RWPE2 (cell line): ENCODE data around the gene GALNT17.
"Not testable (repeated sequence)": the region's sequence is repeated elsewhere in the genome, so short reads cannot be mapped to it uniquely, and the experiment has no call there.

ENCODE experiments used
- ATAC-seq: fragments of 200-7000 bp; cut with Tn5 transposase; 3 replicates; pipeline ENCODE4 v1.9.1; 2021; ENCODE audit warnings: low read depth
- DNase-seq: peaks from one replicate; pipeline ENCODE4 v3.0.0-alpha.2; 2020; ENCODE audit warnings: low spot score
- H3K27ac ChIP-seq: fragments of 450-650 bp; 2 replicates; pipeline ENCODE4 v1.5.1; 2017; ENCODE audit warnings: mild to moderate bottlenecking; ENCODE audit not compliant: poor library complexity, severe bottlenecking
- H3K27me3 ChIP-seq: fragments of 250-450 bp; sonication (Bioruptor Pico); 2 replicates; pipeline ENCODE4 v1.5.1; 2021; ENCODE audit warnings: mild to moderate bottlenecking, moderate library complexity; ENCODE audit not compliant: insufficient read depth, poor library complexity, severe bottlenecking
- H3K36me3 ChIP-seq: fragments of 250-450 bp; sonication (Bioruptor Pico); 2 replicates; pipeline ENCODE4 v1.5.1; 2020; ENCODE audit warnings: low read depth, mild to moderate bottlenecking, moderate library complexity
- H3K4me1 ChIP-seq: fragments of 250-450 bp; sonication (Bioruptor Pico); 2 replicates; pipeline ENCODE4 v1.5.1; 2021; ENCODE audit warnings: mild to moderate bottlenecking, moderate library complexity; ENCODE audit not compliant: insufficient read depth, poor library complexity, severe bottlenecking
- H3K4me3 ChIP-seq: fragments of 250-450 bp; sonication (Bioruptor Pico); 2 replicates; pipeline ENCODE4 v1.5.1; 2021; ENCODE audit warnings: mild to moderate bottlenecking, moderate library complexity; ENCODE audit not compliant: severe bottlenecking
- H3K9me3 ChIP-seq: fragments of 250-450 bp; sonication (Bioruptor Pico); 2 replicates; pipeline ENCODE4 v1.5.1; 2021; ENCODE audit warnings: mild to moderate bottlenecking, moderate library complexity; ENCODE audit not compliant: severe bottlenecking
- TF ChIP-seq, protein P1 (sequence below): fragments of 450-650 bp; IDR thresholded peaks from one replicate; pipeline ENCODE4 v1.5.1; 2017; ENCODE audit warnings: mild to moderate bottlenecking, moderate library complexity; ENCODE audit not compliant: poor library complexity, severe bottlenecking

The GALNT17 gene

DNA sequence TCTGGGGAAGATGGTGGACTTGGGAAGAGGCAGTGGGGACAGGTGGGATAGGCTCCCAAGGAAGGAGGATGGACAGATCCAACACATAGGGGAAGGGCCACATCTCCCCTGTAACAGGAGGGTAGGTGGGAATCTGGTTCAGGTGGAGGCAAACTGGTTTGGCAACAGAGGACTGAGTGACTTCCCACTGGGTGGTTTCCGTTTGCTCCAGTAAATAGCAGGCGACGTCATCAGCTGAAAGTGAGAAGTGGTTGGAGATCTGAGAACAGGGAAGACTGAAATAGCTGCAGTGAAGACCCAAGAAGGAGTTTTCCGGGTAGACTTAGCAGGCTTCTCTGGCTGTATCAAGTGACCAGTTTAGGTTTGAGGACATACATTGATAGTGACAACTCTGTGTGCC, 504.4 kb downstream of the GALNT17 start:
- ATAC-seq, result no peak
- no peaks in the 10 kb centered on the region for H3K9me3 ChIP-seq
- H3K4me1 ChIP-seq, result peaks cover 15% of the 10 kb centered on the region
- no peaks in the 10 kb centered on the region for H3K36me3 ChIP-seq
- H3K27ac ChIP-seq, result no peak overlapping the region
- H3K27me3 ChIP-seq, result no peaks in the 10 kb centered on the region
- TF ChIP-seq, protein P1, sequence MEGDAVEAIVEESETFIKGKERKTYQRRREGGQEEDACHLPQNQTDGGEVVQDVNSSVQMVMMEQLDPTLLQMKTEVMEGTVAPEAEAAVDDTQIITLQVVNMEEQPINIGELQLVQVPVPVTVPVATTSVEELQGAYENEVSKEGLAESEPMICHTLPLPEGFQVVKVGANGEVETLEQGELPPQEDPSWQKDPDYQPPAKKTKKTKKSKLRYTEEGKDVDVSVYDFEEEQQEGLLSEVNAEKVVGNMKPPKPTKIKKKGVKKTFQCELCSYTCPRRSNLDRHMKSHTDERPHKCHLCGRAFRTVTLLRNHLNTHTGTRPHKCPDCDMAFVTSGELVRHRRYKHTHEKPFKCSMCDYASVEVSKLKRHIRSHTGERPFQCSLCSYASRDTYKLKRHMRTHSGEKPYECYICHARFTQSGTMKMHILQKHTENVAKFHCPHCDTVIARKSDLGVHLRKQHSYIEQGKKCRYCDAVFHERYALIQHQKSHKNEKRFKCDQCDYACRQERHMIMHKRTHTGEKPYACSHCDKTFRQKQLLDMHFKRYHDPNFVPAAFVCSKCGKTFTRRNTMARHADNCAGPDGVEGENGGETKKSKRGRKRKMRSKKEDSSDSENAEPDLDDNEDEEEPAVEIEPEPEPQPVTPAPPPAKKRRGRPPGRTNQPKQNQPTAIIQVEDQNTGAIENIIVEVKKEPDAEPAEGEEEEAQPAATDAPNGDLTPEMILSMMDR, result no peak
- DNase-seq, result no peak
- no peak overlapping the region for H3K4me3 ChIP-seq

DNA sequence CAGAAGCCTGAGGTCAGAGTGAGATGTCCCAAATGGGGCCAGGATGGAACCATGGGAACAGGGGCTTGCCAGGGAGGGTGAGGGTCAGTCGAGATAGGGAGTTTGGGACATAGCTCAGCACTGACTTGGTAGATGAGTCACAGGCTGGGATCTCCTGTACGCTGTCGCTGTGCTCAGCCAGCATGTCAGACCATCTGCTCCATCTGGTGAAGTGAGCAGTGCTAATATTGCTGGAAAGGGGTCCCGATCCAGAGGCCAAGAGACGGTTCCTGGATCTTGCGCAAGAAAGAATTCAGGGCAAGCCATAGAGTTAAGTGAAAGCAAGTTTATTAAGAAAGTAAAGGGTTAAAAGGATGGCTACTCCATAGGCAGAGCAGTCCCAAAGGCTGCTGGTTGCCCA, 505.6 kb downstream of the GALNT17 start:
- no peak for DNase-seq
- no peak for ATAC-seq

DNA sequence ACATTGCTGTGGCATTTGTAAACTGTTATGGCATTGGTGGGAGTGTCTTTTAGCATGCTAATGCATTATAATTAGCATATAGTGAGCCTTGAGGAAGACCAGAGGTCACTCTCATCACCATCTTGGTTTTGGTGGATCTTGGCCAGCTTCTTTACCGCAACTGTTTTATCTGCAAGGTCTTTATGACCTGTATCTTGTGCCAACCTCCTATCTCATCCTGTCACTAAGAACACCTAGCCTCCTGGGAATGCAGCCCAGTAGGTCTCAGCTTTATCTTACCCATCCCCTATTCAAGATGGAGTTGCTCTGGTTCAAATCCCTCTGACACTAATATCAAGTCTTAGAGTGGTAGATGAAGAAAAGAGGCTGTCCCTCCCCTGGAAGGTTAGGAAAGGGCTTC, 506.2 kb downstream of the GALNT17 start:
- H3K27ac ChIP-seq, result no peak overlapping the region
- peaks cover 10% of the 10 kb centered on the region for H3K4me1 ChIP-seq
- no peak overlapping the region for H3K4me3 ChIP-seq
- no peak for DNase-seq
- ATAC-seq, result no peak
- no peaks in the 10 kb centered on the region for H3K9me3 ChIP-seq
- H3K27me3 ChIP-seq, result no peaks in the 10 kb centered on the region
- TF ChIP-seq, protein P1, result no peak
- no peaks in the 10 kb centered on the region for H3K36me3 ChIP-seq

More for the DNA sequence above, 505.6 kb downstream of the GALNT17 start:
- H3K27ac ChIP-seq, result no peak overlapping the region
- no peak overlapping the region for H3K4me3 ChIP-seq
- no peaks in the 10 kb centered on the region for H3K9me3 ChIP-seq
- TF ChIP-seq, protein P1, result no peak
- no peaks in the 10 kb centered on the region for H3K36me3 ChIP-seq
- no peaks in the 10 kb centered on the region for H3K27me3 ChIP-seq
- H3K4me1 ChIP-seq, result peaks cover 15% of the 10 kb centered on the region

DNA sequence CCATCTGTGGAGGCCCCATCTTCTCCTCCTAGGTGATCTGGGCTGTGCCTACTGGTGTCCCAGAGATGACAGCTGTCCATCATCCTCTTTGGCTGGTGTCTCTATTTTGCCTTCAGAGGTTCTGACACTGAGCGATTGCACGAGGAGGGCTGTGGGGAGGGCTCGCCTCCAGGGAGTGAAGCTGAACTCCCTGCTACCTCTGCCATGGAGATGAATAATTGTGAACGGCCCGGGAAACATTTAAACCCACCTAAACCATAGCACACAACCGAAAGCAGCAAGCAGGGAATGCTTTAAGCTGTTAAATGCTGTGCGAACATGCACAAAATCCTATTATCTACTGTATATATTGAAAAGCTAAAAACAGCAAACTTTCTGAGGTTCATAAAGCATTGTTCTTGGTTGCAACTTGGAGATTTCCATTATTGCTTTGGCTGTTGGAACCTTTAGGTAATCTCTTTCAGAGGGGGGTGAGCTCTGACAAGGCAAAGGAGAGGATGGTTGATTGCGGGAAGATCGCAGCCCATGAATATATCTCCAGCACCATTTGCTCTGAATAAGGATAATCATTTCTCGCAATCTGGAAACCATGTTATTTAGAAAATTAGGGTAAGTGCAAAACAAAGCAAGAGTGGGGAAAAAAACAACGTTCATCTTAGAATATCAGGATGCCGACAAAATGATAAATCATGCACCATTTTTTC, 507.6 kb downstream of the GALNT17 start:
- DNase-seq (no peak), ATAC-seq (no peak)
- Histone ChIP-seq H3K36me3 (no peaks in the 10 kb centered on the region), H3K4me3 (no peak overlapping the region), H3K9me3 (no peaks in the 10 kb centered on the region), H3K27me3 (no peaks in the 10 kb centered on the region), H3K4me1 (no peaks in the 10 kb centered on the region), H3K27ac (no peak overlapping the region)
- TF ChIP-seq, protein P1, result no peak

DNA sequence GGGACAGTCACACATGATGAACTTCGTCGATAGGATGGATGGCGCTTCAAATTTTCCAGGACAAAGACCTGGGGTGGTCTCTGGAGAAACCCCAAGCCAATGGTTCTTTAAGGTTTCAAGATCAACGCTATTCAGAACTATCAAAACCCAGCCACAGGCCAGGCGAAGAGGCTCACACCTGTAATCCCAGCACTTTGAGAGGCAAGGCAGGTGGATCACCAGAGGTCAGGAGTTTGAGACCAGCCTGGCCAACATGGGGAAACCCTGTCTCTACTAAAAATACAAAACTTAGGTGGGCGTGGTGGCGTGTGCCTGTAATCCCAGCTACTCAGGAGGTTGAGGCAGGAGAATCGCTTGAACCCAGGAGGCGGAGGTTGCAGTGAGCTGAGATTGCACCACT, 511.1 kb downstream of the GALNT17 start:
- not testable (repeated sequence) for H3K27me3 ChIP-seq, DNase-seq, H3K9me3 ChIP-seq, H3K4me3 ChIP-seq, ATAC-seq, H3K36me3 ChIP-seq, H3K4me1 ChIP-seq, H3K27ac ChIP-seq
